ENCODE data around the gene GSG1L2. TPM values are rescaled to one million over a fixed set of nuclear protein-coding genes. Genes with fewer than 3 reads are reported as not detected.

Gene GSG1L2
- total RNA-seq, 1 experiment from 2014 or later, result not detected

DNA sequence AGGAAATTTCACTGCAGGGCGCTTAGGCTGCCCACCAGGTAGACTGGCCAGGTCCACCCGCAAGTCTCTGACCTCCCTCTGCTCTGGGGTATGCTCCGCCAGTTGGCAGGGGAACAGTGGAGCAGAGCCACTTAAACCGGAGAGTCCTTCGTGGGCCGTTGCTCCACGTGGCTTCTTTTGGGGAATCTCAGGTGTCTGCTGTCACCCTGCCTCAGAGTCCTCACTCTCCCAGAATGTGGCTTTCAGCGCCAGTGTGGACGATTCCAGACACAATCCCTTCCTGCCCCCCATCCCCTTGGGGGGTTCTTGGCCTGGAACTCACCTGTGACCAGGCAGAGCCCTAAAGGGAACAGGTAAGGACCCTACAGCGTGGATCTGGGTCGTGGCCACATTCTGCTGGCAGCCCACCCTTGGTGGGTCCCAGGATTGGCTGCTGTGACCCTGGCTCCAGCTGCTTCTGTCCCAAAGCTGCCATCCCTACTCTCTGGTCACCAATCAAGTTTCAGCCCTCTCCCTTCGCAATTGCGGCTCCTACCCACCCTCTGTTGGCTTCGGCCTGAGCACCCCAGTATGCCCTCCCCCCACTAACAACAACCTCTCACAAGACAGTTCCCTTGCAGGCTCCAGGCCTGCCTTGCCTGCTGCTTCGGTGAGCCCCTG is 52.7 kb downstream of the GSG1L2 start:
- peaks cover 6% of the 10 kb centered on the region for H3K27me3 Mint-ChIP-seq (ENCODE audit: insufficient read depth, unreplicated experiment)
- TF ChIP-seq, protein P1, sequence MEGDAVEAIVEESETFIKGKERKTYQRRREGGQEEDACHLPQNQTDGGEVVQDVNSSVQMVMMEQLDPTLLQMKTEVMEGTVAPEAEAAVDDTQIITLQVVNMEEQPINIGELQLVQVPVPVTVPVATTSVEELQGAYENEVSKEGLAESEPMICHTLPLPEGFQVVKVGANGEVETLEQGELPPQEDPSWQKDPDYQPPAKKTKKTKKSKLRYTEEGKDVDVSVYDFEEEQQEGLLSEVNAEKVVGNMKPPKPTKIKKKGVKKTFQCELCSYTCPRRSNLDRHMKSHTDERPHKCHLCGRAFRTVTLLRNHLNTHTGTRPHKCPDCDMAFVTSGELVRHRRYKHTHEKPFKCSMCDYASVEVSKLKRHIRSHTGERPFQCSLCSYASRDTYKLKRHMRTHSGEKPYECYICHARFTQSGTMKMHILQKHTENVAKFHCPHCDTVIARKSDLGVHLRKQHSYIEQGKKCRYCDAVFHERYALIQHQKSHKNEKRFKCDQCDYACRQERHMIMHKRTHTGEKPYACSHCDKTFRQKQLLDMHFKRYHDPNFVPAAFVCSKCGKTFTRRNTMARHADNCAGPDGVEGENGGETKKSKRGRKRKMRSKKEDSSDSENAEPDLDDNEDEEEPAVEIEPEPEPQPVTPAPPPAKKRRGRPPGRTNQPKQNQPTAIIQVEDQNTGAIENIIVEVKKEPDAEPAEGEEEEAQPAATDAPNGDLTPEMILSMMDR (IDR thresholded peaks at IDR 0.05; ENCODE audit: unreplicated experiment), result no peak
- ChIA-PET POLR2A (no interaction called here), CTCF (interaction anchor here (0.6 to 6.4 kb wide), 26 partner anchors 7 to 854 kb away, joined by 3 to 45 read pairs (median 4); partner anchors contain the start of genes CFAP52, STX8 and USP43)
- intact Hi-C loops (cut with micrococcal nuclease), result loop anchor here (10.0 kb wide), 1 partner anchor 774 kb away; no protein-coding TSS in a partner anchor
- no peaks in the 10 kb centered on the region for H3K4me1 Mint-ChIP-seq (ENCODE audit: insufficient read depth, unreplicated experiment)
- H3K4me3 Mint-ChIP-seq (ENCODE audit: unreplicated experiment), result no peak overlapping the region
- H3K36me3 Mint-ChIP-seq (ENCODE audit: insufficient read depth, unreplicated experiment), result peaks cover 4% of the 10 kb centered on the region
- H3K27ac Mint-ChIP-seq (ENCODE audit: low read depth, unreplicated experiment), result no peak overlapping the region
- no peaks in the 10 kb centered on the region for H3K9me3 Mint-ChIP-seq (ENCODE audit: unreplicated experiment)
- no TSS peak for BruUV-seq (replicated peaks)
- DNase-seq (ENCODE audit: unreplicated experiment), result no peak

DNA sequence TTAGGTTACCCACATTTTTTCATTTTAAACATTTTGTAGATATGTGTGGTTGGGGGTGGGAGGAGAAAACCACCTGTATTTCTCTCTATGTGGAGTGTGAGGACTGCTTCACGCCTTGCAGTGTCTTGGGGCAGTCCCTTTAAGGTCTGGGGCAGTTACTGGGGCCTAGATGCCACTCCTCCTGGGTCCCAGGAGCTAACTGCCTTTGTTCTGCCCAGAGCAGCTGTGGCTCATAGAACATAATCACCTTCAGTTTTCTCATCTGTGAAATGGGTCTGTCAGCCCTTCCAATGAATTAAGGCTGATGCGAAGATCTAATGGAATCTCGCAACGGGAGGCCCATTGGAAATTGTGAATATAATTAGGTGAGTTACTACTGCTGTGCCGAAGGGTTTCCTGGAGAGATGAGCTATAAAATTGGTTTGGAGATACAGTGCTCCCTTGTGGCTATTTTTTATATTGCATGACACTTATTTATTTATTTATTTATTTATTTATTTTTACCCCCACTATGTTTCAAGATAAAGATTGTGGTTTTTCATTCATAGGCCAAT is 53.4 kb downstream of the GSG1L2 start:
- ChIA-PET POLR2A (no interaction called here), CTCF (interaction anchor here (0.6 to 6.4 kb wide), 26 partner anchors 8 to 1201 kb away, joined by 3 to 45 read pairs (median 4); partner anchors contain the start of genes CFAP52, STX8 and USP43)
- H3K27me3 Mint-ChIP-seq (ENCODE audit: insufficient read depth, unreplicated experiment), result peaks cover 10% of the 10 kb centered on the region
- DNase-seq (ENCODE audit: unreplicated experiment), result peak; percentile 57
- no peaks in the 10 kb centered on the region for H3K9me3 Mint-ChIP-seq (ENCODE audit: unreplicated experiment)
- H3K36me3 Mint-ChIP-seq (ENCODE audit: insufficient read depth, unreplicated experiment), result peaks cover 4% of the 10 kb centered on the region
- peaks cover 4% of the 10 kb centered on the region for H3K4me1 Mint-ChIP-seq (ENCODE audit: insufficient read depth, unreplicated experiment)
- no TSS peak for BruUV-seq (replicated peaks)
- intact Hi-C loops (cut with micrococcal nuclease), result loop anchor here (1.0 to 10.0 kb wide), 2 partner anchors 39 to 774 kb away; no protein-coding TSS in a partner anchor
- H3K27ac Mint-ChIP-seq (ENCODE audit: low read depth, unreplicated experiment), result no peak overlapping the region
- TF ChIP-seq, protein P1 (IDR thresholded peaks at IDR 0.05; ENCODE audit: unreplicated experiment), result peak; percentile 60
- H3K4me3 Mint-ChIP-seq (ENCODE audit: unreplicated experiment), result no peak overlapping the region

DNA sequence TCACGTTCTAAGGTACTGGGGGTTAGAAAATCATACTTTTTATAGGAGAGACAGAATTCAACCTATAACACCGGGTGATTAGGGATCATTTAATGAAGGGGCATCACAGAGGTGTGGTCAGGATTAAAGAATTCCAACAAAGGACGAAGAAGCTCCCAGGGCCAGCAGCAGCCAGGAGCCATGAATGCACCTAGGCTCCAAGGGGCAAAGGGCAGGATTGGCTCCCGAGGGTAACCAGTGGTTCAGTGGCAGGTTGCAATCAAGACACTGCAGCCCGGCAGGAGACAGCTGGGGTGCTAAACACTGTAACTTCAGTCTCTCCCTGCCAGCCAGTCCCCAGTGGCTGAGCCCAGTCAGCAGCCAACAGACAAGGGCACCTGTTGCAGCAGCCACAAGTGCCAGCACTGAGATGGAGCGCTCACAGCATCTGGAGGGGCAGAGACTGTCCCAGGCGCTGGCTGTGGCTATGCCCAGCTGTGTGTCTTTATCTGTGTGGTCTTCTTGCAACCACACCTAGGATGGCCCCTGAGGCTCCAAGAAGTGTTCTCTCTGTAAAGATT is 54.4 kb downstream of the GSG1L2 start:
- no TSS peak for BruUV-seq (replicated peaks)
- intact Hi-C loops (cut with micrococcal nuclease), result loop anchor here (10.0 kb wide), 1 partner anchor 773 kb away; no protein-coding TSS in a partner anchor
- Mint-ChIP-seq H3K36me3 (ENCODE audit: insufficient read depth, unreplicated experiment) (peaks cover 4% of the 10 kb centered on the region), H3K9me3 (ENCODE audit: unreplicated experiment) (no peaks in the 10 kb centered on the region), H3K4me3 (ENCODE audit: unreplicated experiment) (no peak overlapping the region), H3K27ac (ENCODE audit: low read depth, unreplicated experiment) (no peak overlapping the region), H3K27me3 (ENCODE audit: insufficient read depth, unreplicated experiment) (peaks cover 10% of the 10 kb centered on the region), H3K4me1 (ENCODE audit: insufficient read depth, unreplicated experiment) (peaks cover 5% of the 10 kb centered on the region)
- ChIA-PET CTCF (interaction anchor here (0.5 to 6.4 kb wide), 18 partner anchors 9 to 837 kb away, joined by 3 to 45 read pairs (median 4); partner anchors contain the start of genes CFAP52 and STX8), POLR2A (interaction anchor here (0.6 kb wide), 1 partner anchor 54 kb away, joined by 3 read pairs; no protein-coding TSS in a partner anchor)
- no peak for DNase-seq (ENCODE audit: unreplicated experiment)
- TF ChIP-seq, protein P1 (IDR thresholded peaks at IDR 0.05; ENCODE audit: unreplicated experiment), result no peak

DNA sequence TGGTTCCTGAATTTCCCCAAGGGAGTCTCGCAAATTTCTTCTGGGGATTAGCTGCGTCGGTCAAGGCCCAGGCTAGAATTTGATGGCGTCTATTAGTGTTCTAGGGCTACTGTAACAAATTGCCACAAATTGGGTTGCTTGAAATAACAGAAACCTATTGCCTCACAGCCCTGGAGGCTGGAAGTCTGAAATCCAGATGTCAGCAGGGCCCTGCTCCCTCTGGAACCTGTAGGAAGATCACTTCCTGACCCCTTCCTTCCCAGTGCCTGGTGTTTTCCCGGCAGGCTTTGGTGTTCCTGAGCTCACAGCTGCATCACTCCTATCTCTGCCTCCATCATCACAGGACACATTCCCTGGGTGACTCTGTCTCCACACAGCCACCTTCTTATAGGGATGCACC is 54.9 kb downstream of the GSG1L2 start:
- Mint-ChIP-seq H3K36me3 (ENCODE audit: insufficient read depth, unreplicated experiment) (peaks cover 4% of the 10 kb centered on the region), H3K27ac (ENCODE audit: low read depth, unreplicated experiment) (no peak overlapping the region), H3K4me1 (ENCODE audit: insufficient read depth, unreplicated experiment) (peaks cover 5% of the 10 kb centered on the region), H3K27me3 (ENCODE audit: insufficient read depth, unreplicated experiment) (peaks cover 10% of the 10 kb centered on the region), H3K4me3 (ENCODE audit: unreplicated experiment) (no peak overlapping the region), H3K9me3 (ENCODE audit: unreplicated experiment) (no peaks in the 10 kb centered on the region)
- TF ChIP-seq, protein P1 (IDR thresholded peaks at IDR 0.05; ENCODE audit: unreplicated experiment), result no peak
- BruUV-seq (replicated peaks), result no TSS peak
- CTCF ChIA-PET, result interaction anchor here (0.6 to 6.4 kb wide), 9 partner anchors 10 to 190 kb away, joined by 3 to 45 read pairs (median 3); partner anchors contain the start of genes CFAP52 and STX8
- intact Hi-C loops (cut with micrococcal nuclease), result loop anchor here (10.0 kb wide), 1 partner anchor 772 kb away; no protein-coding TSS in a partner anchor
- DNase-seq (ENCODE audit: unreplicated experiment), result no peak
- POLR2A ChIA-PET, result interaction anchor here (0.6 kb wide), 1 partner anchor 54 kb away, joined by 3 read pairs; no protein-coding TSS in a partner anchor

Measured in MCF 10A (cell line).